ENCODE data around the gene GRWD1.
A peak's percentile ranks its signal among the peaks of the same experiment; 100 is the strongest.

The GRWD1 gene

GRCh38 chr19:48445606-48446481 lies at the start of gene GRWD1:
TSS of gene GRWD1 (plus strand) at chr19:48445983. CDS start at chr19:48446006, 23 bp downstream.
- peak; percentile 76 for FAIRE-seq

DNA sequence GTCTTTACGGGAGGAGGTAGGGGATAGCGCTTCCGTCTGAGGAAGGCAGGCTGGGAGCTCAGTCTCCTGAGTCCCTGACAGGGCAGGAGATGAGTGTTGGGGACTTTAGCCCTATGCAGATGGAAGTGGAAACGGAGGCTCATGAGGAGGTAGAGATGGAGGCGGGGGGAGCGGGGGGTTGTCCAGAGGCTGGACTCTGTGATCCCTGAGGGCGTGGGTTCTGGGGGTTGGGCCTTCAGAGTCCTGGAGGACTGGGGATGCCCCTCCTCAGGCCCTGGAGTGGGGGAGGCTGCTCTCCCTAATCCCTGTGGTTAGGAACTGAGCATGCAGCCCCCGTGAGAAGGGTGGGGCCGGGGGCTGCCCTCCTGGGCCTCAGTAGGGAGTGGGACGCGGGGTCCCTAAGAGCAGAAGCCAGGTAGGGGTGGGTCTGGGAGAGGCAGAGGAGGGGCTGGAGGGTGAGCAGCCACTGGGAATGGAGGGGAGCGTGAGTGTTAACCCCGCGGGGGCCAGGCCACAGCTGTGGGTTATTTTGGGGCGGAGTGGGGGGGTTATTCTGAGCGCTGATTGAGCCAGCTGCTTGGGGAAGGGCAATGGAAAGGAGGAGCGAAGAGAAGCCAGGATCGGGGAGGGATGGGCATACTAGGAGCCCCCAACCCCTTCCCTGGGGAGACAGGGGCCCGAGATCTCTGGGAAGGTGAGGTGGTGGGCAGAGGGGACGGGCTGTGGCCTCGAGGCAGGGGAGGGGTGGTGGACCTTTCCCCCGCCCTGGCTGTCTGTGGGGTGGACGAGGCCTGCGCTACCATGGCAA lies 49.6 kb upstream of the GRWD1 start:
- no peak for FAIRE-seq

GRCh38 chr19:48396824-48397176 lies 49.0 kb upstream of the GRWD1 start:
- no peak for FAIRE-seq

DNA sequence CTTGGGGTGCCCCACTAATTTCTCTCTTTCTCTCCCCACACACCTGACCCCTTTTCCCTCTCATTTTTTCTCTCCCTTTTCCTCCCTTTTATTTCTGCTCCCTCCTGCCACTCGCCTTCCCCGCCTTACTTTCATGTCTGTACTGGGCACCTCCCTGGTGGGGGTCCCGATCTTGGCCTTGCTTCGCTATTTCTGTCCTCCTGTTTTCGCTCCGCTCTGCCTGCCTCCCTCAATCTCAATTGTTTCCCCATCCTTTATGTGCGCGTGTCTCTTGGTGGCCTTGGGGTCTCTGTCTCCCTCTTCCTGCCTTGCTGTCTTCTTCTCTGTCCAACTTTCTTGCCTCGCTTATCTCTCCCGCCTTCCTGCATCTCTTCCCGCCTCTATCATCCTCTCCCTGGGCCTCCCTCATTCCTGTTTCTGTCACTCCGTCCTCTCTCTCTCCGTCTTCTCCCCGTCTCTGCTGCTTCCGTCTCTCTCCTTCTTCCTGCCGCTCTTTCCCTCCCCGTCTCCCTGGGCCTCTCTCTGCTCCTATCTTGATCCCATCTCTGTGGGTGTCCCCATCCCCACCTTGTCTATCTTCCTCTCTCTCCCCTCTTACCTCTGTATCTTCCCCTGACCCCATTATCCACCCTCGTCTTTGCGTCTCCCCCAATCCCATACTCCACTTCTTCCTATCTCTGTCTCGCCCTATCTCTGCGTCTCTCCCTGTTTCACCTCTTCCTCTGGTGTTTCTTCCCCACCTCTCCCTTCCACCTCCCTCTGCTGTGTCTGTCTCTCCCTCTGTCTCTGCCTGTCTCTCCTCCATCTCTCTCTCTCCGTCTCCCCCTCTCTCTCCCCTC lies 48.3 kb upstream of the GRWD1 start:
- FAIRE-seq: no peak

GRCh38 chr19:48398102-48398374 lies 47.7 kb upstream of the GRWD1 start:
- no peak for FAIRE-seq

DNA sequence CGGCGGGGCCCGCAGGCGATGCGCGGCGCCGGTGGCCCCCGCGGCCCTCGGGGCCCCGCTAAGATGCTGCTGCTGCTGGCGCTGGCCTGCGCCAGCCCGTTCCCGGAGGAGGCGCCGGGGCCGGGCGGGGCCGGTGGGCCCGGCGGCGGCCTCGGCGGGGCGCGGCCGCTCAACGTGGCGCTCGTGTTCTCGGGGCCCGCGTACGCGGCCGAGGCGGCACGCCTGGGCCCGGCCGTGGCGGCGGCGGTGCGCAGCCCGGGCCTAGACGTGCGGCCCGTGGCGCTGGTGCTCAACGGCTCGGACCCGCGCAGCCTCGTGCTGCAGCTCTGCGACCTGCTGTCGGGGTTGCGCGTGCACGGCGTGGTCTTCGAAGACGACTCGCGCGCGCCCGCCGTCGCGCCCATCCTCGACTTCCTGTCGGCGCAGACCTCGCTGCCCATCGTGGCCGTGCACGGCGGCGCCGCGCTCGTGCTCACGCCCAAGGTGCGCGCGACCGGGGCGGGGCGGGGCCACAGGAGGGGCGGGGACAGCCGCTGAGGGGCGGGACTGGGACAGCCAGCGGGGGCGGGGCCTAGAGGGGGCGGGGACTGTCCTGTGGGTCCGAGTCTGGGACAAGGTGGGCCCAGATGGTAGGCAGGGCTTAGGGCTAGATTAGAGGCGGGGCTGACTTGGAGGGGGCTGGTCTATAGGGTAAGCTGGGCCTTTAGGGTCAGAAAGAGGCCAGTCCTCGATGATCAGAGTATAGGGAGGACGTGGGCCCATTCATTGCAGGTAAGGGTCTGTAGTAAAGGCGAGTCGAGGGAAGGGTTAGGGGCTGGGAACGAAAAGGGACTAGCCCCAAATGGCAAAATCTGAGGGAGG lies 47.2 kb upstream of the GRWD1 start:
- no peak for FAIRE-seq

DNA sequence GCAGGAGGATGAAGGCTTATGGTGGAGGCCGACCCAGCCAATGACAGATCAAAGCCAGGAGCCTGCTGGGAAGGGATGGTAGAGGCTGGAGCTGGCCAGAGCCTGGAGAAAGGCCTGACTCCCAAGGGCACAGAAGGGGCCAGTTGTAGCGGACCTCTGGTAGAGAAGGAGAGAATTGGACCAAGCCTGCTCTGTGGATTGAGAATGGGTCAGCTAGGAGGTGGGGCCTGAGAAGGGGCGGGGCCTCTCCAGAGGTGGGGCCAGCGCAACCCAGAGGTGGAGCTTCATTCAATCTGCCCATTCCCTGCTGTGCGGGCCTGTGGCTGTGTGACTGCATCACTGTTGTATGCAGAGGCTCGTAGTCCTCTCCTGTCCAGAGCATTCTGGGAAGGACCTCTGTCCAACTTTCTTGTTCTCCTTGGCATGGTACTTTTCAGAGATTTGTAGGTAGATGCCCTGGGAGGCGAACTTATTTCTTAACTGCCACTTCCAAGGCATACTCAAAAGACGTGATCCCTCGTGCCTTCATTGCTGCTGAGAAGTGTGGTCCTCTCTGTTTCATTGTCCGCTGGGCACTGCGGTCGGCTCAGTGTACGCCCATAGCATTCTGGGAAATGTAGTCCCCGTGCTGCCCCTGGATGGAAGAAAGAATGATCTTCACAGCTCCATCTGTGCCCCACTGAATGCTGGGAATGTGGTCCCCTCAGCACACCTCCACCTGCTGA lies 45.6 kb upstream of the GRWD1 start:
- FAIRE-seq: no peak

DNA sequence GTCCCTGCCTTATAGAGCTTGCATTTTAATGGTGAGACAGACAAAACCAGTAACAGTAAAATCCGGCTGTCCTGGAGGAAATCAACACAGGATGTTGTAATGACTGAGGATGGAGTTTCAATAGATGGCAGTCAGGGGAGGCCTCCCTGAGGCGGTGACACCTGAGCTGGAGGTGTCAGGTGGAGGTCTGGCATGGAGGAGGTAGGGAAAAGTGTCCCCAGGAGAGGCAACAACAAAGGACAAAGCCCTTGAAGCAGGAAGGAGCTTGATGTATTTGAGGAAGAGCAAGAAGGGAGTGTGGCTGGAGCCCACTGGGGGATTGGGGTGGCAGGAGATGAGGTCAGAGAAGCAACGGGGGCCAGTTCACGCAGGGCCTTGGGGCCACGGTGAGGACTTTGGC lies 44.5 kb upstream of the GRWD1 start:
- no peak for FAIRE-seq

- FAIRE-seq: no peak
These were observed 42.2 kb upstream of the GRWD1 start for GRCh38 chr19:48403606-48404005.

DNA sequence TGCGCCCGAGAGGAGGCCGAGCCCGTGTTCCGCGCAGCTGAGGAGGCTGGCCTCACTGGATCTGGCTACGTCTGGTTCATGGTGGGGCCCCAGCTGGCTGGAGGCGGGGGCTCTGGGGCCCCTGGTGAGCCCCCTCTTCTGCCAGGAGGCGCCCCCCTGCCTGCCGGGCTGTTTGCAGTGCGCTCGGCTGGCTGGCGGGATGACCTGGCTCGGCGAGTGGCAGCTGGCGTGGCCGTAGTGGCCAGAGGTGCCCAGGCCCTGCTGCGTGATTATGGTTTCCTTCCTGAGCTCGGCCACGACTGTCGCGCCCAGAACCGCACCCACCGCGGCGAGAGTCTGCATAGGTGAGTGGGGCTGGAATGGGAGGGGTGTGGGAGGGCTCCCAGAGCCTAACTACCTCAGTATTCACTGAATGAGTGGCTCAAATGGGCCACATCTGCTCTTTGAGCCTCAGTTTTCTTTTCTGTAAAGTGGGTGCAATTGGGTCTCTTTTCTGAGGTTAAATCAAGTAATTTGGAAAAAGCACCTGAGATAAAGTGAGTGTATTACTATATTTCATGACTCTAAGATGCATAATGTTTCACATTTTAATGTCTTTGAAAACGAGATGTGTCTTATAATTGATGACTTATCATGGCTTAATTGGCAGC lies 40.6 kb upstream of the GRWD1 start:
- no peak for FAIRE-seq

DNA sequence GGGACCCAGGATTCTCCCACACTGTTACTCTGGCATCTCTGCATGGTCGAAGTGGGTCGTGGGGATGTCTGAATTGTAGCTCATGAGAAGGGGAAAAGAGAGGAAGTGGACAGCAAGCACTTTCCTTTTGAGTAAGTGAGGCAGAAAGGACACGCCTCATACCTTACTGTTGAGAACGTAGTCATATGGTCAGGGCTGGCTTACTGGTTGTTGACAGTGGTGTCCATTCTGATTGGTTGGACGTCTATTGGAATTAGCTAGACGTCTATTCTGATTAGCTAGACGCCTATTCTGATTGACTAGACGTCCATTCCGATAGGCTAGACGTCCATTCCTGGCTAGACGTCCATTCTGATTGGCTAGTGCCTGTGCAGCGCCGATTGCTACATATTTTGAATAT lies 39.9 kb upstream of the GRWD1 start:
- no peak for FAIRE-seq

DNA sequence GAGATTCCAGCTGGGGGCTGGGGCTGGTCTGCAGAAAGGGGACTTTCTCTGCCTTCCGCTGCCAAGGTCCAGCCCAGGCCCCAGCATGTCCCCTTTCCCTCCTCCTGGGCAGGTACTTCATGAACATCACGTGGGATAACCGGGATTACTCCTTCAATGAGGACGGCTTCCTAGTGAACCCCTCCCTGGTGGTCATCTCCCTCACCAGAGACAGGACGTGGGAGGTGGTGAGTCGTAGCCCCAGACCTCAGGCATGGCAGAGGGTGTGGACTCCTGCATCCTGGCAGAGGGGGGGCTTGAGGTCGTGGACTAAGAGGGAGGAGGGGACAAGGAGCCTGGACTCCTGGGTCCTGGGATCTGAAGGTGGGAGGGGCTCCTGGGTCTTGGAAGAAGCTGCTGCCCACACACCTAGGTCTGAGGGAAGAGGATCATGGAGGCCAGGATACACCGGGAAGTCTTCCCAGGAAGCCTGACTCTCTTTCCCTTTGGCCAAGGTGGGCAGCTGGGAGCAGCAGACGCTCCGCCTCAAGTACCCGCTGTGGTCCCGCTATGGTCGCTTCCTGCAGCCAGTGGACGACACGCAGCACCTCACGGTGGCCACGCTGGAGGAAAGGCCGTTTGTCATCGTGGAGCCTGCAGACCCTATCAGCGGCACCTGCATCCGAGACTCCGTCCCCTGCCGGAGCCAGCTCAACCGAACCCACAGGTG lies 31.8 kb upstream of the GRWD1 start:
- no peak for FAIRE-seq

DNA sequence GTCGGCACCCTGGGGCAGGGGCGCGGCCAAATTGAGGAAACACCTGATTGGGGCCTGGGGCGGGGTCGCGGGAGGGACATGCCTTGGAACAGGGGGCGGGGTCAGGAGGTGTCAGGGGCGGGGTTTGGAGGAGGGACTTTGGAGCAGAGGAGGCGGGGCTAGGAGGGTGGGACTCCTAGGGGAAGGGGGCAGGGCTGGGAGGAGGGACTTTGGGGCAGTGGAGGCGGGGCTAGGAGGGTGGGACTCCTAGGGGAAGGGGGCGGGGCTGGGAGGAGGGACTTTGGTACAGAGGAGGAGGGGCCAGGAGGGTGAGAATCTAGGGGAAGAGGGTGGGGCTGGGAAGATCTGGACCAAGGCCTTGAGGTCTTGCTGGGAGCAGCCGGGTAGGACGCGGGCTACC lies 30.4 kb upstream of the GRWD1 start:
- FAIRE-seq: no peak

DNA sequence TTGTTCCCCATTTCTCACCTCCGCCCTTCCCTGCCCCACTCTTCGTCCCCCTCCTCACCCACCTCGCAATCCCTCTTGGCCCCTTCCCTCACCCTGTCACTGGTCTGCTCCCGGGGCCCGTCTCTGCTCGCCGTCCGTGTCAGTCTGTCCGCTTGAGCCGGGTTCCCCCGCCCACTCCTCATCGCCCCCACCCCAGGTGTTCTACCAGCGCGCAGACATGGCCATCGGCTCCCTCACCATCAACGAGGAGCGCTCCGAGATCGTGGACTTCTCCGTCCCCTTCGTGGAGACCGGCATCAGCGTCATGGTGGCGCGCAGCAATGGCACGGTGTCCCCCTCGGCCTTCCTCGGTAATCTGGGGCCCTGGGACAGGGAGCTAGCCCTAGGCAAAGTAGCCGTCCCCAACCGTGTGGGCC lies 30.0 kb upstream of the GRWD1 start:
- no peak for FAIRE-seq

GRCh38 chr19:48417421-48417820 lies 28.4 kb upstream of the GRWD1 start:
- no peak for FAIRE-seq

GRCh38 chr19:48418317-48419064 lies 27.3 kb upstream of the GRWD1 start:
- FAIRE-seq: no peak

DNA sequence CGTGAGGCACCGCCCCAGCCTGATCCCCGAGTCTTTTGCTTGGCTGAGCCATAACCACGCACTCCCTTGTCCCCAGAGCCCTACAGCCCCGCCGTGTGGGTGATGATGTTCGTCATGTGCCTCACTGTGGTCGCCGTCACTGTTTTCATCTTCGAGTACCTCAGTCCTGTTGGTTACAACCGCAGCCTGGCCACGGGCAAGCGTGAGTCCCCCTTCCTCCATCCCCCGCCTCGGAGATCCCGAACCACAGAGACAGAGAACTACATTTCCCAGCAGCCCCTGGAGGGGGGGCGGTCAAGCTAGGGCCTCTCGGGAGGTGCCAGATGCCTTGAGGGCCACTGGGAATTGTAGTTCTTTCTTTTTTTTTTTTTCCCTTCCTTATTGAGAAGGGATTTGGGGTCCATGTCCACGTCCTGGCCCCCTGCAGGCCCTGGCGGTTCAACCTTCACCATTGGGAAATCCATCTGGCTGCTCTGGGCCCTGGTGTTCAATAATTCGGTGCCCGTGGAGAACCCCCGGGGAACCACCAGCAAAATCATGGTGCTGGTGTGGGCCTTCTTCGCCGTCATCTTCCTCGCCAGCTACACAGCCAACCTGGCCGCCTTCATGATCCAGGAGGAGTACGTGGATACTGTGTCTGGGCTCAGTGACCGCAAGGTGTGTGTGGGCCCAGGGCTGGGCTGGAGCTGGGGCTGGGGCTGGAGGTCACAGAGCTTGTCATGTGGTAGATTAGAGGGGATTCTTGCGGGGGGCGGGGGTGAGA lies 26.4 kb upstream of the GRWD1 start:
- FAIRE-seq: no peak

- no peak for FAIRE-seq
These were observed 24.2 kb upstream of the GRWD1 start for GRCh38 chr19:48421548-48421947.

DNA sequence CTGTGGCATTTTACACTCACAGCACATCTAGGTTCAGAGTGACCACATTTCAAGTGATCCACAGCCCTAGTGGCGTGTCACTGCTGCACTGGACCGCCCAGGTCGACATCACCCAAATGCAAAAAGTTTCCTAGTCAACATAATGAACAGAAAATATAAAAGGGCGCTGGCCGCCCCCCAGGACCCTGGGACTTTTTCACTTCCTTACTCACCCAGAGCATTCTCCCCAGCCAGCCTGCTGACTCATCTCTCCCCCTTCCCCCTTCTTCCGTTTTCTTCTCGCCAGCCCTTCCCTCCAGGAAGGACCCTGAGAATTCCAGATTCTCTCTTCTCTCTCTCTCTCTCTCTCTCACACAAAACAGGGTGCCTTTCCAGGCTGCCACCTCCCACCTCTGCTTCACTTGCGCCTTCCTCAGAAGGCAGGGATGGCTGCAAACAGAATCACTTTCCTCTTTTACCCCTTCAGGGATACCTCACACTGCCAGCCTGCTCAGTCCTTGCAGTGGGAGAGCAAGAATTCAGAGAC lies 21.0 kb upstream of the GRWD1 start:
- no peak for FAIRE-seq

All from colon (tissue), 2 donors.